OCI-LY7 (cell line): ENCODE measurements around the gene IL6. TPM values are rescaled to one million over a fixed set of nuclear protein-coding genes. Genes with fewer than 3 reads are reported as not detected.

Source experiments
- BruUV-seq: library from RNA; stranded (reverse); fragments of 400-500 nt; replicated peaks from 2 replicates; lab custom pipeline; 2021; lab: Mats Ljungman, UMichigan
- CTCF ChIA-PET: fragments of 300-600 bp; sonication (Branson Sonifier 250); formaldehyde crosslinking; loops from one replicate; lab custom pipeline; 2022; ENCODE audit warnings: antibody characterized with exemption; ENCODE audit not compliant: unreplicated experiment; lab: Charles Lee
- POLR2A ChIA-PET: fragments of 300-600 bp; sonication (Branson Sonifier 250); formaldehyde crosslinking; loops from one replicate; lab custom pipeline; 2022; ENCODE audit warnings: antibody characterized with exemption; lab: Charles Lee
- DNase-seq: peaks from one replicate; pipeline ENCODE4 v3.0.0-alpha.2; 2015; ENCODE audit warnings: low spot score
- H2AFZ ChIP-seq: fragments of 200-600 bp; sonication (generic), shearing (Covaris generic); 2 replicates; pipeline ENCODE4 v1.6.1; 2014; ENCODE audit warnings: mild to moderate bottlenecking, antibody characterized with exemption, low read length, moderate library complexity
- H3K27ac ChIP-seq: fragments of 200-600 bp; sonication (generic); 2 replicates; pipeline ENCODE4 v1.5.1; 2014; ENCODE audit warnings: mixed run types, low read depth, mild to moderate bottlenecking, moderate library complexity, low read length, inconsistent platforms; ENCODE audit not compliant: poor library complexity, severe bottlenecking
- H3K36me3 ChIP-seq: fragments of 200-600 bp; sonication (generic); 2 replicates; pipeline ENCODE4 v1.6.1; 2014; ENCODE audit warnings: mild to moderate bottlenecking, antibody characterized with exemption, low read length, moderate library complexity, mixed read lengths; ENCODE audit not compliant: insufficient read depth
- H3K4me1 ChIP-seq: fragments of 200-600 bp; sonication (generic); 2 replicates; pipeline ENCODE4 v1.5.1; 2014; ENCODE audit warnings: mild to moderate bottlenecking, low read length; ENCODE audit not compliant: insufficient read depth, poor library complexity, severe bottlenecking
- H3K4me2 ChIP-seq: fragments of 200-600 bp; sonication (generic); 2 replicates; pipeline ENCODE4 v1.6.1; 2014; ENCODE audit warnings: mild to moderate bottlenecking, low read length
- H3K4me3 ChIP-seq: fragments of 200-600 bp; sonication (generic); 2 replicates; pipeline ENCODE4 v1.5.1; 2014; ENCODE audit warnings: mild to moderate bottlenecking, low read depth, low read length; ENCODE audit not compliant: poor library complexity, severe bottlenecking
- H3K79me2 ChIP-seq: fragments of 200-600 bp; sonication (generic); 2 replicates; pipeline ENCODE4 v1.6.1; 2016; ENCODE audit warnings: low read depth, mild to moderate bottlenecking, low read length, moderate library complexity, mixed read lengths; ENCODE audit not compliant: insufficient read depth
- H3K9me2 ChIP-seq: fragments of 200-600 bp; sonication (generic); 2 replicates; pipeline ENCODE4 v1.6.1; 2016; ENCODE audit warnings: mild to moderate bottlenecking, low read length, mixed read lengths; ENCODE audit not compliant: insufficient read depth
- H3K9me3 ChIP-seq: fragments of 200-600 bp; sonication (generic); 2 replicates; pipeline ENCODE4 v1.6.1; 2014; ENCODE audit warnings: mild to moderate bottlenecking, mixed run types, low read length, mixed read lengths
- H4K20me1 ChIP-seq: fragments of 200-600 bp; sonication (generic); 2 replicates; pipeline ENCODE4 v1.6.1; 2014; ENCODE audit warnings: mild to moderate bottlenecking, antibody characterized with exemption, low read length, moderate library complexity, mixed read lengths; ENCODE audit not compliant: insufficient read depth
- EZH2phosphoT487 ChIP-seq: fragments of 200-600 bp; sonication (generic); IDR thresholded peaks from 2 replicates; pipeline ENCODE4 v1.6.1; 2018; ENCODE audit warnings: low read depth, borderline replicate concordance, mild to moderate bottlenecking, mixed run types, antibody characterized with exemption, low read length, moderate library complexity, mixed read lengths
- intact Hi-C: fragments of 100-400 bp; cut with micrococcal nuclease; formaldehyde crosslinking; loops from one replicate; pipeline ENCODE4 v1.10.0; 2022; ENCODE audit not compliant: unreplicated experiment
- total RNA-seq, 2 experiments: library from RNA; depleted of rRNA in 1 of 2; stranded (reverse); fragments of >200 nt in 1 of 2; shearing (Covaris generic) in 1 of 2; gene quantifications; 2 replicates each; pipeline ENCODE4 v1.2.3, GENCODE V29; 2014 to 2022
- TF ChIP-seq, protein P1 (sequence below): fragments of 200-600 bp; sonication (generic); conservative IDR thresholded peaks from 2 replicates; pipeline ENCODE4 v1.5.1; 2014; ENCODE audit warnings: mild to moderate bottlenecking, antibody characterized with exemption, low read length, moderate library complexity, mixed read lengths

Gene IL6
- total RNA-seq, 2 experiments from 2014 or later: not detected

GRCh38 chr7:22757338-22757994 is 30.5 kb downstream of the IL6 start:
- BruUV-seq: no TSS peak
- ChIA-PET CTCF (no interaction called here), POLR2A (interaction anchor here (1.3 kb wide), 1 partner anchor 8 kb away, joined by 4 read pairs; no protein-coding TSS in a partner anchor)
- TF ChIP-seq, protein P1, sequence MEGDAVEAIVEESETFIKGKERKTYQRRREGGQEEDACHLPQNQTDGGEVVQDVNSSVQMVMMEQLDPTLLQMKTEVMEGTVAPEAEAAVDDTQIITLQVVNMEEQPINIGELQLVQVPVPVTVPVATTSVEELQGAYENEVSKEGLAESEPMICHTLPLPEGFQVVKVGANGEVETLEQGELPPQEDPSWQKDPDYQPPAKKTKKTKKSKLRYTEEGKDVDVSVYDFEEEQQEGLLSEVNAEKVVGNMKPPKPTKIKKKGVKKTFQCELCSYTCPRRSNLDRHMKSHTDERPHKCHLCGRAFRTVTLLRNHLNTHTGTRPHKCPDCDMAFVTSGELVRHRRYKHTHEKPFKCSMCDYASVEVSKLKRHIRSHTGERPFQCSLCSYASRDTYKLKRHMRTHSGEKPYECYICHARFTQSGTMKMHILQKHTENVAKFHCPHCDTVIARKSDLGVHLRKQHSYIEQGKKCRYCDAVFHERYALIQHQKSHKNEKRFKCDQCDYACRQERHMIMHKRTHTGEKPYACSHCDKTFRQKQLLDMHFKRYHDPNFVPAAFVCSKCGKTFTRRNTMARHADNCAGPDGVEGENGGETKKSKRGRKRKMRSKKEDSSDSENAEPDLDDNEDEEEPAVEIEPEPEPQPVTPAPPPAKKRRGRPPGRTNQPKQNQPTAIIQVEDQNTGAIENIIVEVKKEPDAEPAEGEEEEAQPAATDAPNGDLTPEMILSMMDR: no peak
- TF ChIP-seq EZH2phosphoT487: no peak
- intact Hi-C loops: no loop called here
- Histone ChIP-seq H3K9me2 (no peaks in the 10 kb centered on the region), H4K20me1 (no peaks in the 10 kb centered on the region), H3K4me3 (no peak overlapping the region), H3K27ac (no peak overlapping the region), H3K9me3 (no peaks in the 10 kb centered on the region; the same call in 1 of the 2 replicates), H2AFZ (no peak overlapping the region), H3K36me3 (no peaks in the 10 kb centered on the region), H3K4me2 (no peak overlapping the region), H3K4me1 (no peaks in the 10 kb centered on the region), H3K79me2 (no peaks in the 10 kb centered on the region)
- DNase-seq: no peak

DNA sequence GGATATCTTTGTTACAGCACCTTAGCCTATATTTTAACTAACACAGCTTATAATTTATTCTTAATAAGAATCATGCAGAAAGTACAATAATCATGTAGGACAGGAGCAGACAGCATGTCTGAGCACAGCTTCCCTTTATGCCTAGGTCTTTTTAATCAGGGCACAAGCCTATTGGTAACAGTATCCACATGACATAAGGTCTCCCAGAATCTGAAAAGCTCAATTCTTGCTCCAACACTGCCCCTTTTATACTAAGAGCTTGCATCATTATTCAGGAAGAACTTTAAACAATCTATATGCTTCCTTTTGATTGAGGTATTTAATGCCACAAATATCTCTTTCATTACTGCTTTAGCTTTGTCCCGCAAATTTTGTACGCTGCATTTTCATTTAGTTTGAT is 31.6 kb downstream of the IL6 start:
- intact Hi-C loops: no loop called here
- Histone ChIP-seq H3K9me2 (no peaks in the 10 kb centered on the region), H3K4me1 (no peaks in the 10 kb centered on the region), H3K27ac (no peak overlapping the region), H3K36me3 (no peaks in the 10 kb centered on the region), H3K4me3 (no peak overlapping the region), H2AFZ (no peak overlapping the region), H3K9me3 (no peaks in the 10 kb centered on the region; the same call in 1 of the 2 replicates), H4K20me1 (no peaks in the 10 kb centered on the region), H3K4me2 (no peak overlapping the region), H3K79me2 (no peaks in the 10 kb centered on the region)
- ChIA-PET POLR2A (interaction anchor here (0.5 to 1.2 kb wide), 3 partner anchors 21 to 51 kb away, joined by 4 to 5 read pairs (median 5); no protein-coding TSS in a partner anchor), CTCF (no interaction called here)
- TF ChIP-seq EZH2phosphoT487: no peak
- TF ChIP-seq, protein P1: no peak
- no peak for DNase-seq
- no TSS peak for BruUV-seq

GRCh38 chr7:22759721-22760120 is 32.7 kb downstream of the IL6 start:
- Histone ChIP-seq H3K79me2 (no peaks in the 10 kb centered on the region), H3K9me3 (no peaks in the 10 kb centered on the region; the same call in 1 of the 2 replicates), H4K20me1 (no peaks in the 10 kb centered on the region), H3K9me2 (no peaks in the 10 kb centered on the region), H3K27ac (no peak overlapping the region), H3K4me2 (no peak overlapping the region), H3K36me3 (no peaks in the 10 kb centered on the region), H3K4me3 (no peak overlapping the region), H3K4me1 (no peaks in the 10 kb centered on the region), H2AFZ (no peak overlapping the region)
- no TSS peak for BruUV-seq
- ChIA-PET POLR2A (interaction anchor here (0.6 to 0.7 kb wide), 3 partner anchors 51 to 183 kb away, joined by 3 to 5 read pairs (median 4); no protein-coding TSS in a partner anchor), CTCF (no interaction called here)
- DNase-seq: no peak
- TF ChIP-seq EZH2phosphoT487: no peak
- TF ChIP-seq, protein P1: no peak
- intact Hi-C loops: no loop called here
